ENCODE results near the gene CLSTN3. TPM values are rescaled to one million over a fixed set of nuclear protein-coding genes. Genes with fewer than 3 reads are reported as not detected.

CLSTN3 gene
- total RNA-seq, 1 donor from 2014 or later = 132 TPM

DNA sequence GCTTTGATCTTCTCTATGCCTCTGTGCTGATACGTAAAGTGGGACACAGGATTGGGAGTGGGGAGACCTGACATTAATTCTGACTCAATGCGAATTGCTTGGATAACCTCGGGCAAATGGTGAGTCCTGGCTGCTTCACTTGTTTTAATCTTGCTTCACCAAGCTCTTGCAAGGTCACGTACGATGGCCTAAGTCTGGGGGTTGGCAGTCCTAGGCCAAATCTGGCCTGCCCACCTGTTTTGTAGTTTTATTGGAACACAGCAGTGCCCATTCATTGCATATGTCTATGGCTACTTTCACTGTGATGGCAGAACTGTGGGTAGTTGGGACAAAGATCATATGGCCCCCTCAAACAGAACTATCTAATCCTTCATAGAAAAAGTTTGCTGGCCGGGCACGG lies 13.4 kb downstream of the CLSTN3 start:
- H3K27ac ChIP-seq = no peak overlapping the region
- TF ChIP-seq, protein P1, sequence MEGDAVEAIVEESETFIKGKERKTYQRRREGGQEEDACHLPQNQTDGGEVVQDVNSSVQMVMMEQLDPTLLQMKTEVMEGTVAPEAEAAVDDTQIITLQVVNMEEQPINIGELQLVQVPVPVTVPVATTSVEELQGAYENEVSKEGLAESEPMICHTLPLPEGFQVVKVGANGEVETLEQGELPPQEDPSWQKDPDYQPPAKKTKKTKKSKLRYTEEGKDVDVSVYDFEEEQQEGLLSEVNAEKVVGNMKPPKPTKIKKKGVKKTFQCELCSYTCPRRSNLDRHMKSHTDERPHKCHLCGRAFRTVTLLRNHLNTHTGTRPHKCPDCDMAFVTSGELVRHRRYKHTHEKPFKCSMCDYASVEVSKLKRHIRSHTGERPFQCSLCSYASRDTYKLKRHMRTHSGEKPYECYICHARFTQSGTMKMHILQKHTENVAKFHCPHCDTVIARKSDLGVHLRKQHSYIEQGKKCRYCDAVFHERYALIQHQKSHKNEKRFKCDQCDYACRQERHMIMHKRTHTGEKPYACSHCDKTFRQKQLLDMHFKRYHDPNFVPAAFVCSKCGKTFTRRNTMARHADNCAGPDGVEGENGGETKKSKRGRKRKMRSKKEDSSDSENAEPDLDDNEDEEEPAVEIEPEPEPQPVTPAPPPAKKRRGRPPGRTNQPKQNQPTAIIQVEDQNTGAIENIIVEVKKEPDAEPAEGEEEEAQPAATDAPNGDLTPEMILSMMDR (IDR thresholded peaks at IDR 0.05) = no peak
- H3K36me3 ChIP-seq = peaks cover 2 to 25% of the 10 kb centered on the region in 2 donors
- no peaks in the 10 kb centered on the region for H3K4me1 ChIP-seq
- no peak for DNase-seq (ENCODE audit: low spot score in 2 of 2)
- H3K27me3 ChIP-seq = no peaks in the 10 kb centered on the region
- no peaks in the 10 kb centered on the region for H3K9me3 ChIP-seq
- intact Hi-C loops (cut with DNase I) = loop anchor here (10.0 kb wide), 1 partner anchor 491 kb away; no protein-coding TSS in a partner anchor
- H3K4me3 ChIP-seq = no peak overlapping the region

DNA sequence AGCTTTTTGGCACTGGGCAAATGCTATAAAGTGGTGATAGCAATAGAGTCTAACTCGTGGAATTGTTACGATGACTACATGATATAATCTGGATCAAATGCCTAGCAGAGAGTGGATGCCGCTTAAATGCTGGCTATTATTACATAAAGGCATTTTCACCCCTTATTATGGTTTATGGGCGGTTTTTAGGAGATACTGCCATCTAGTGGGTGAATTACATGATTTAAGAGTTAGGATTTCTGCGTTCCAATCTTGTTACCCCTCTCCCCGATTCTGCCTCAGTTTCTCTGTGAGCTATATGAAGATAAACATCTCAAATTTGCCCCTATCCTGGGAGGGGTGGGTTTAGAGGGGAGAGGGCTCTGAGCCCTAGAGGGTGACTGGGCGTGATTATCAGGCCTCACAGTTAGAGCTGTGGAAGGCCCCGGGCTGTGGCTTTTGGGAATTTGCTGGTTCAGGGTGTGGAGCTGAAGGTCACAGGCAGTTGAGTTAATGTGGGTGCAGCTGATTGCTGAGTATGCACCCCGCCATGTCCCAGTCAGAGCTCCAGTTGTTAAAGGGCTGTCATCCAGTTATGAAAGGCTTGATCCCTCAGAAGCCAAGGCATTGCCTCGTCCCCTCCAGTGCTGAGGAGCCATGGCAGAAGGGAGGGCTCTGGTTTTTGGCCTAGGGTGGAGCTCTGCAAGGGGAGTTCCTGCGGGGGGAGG lies 14.4 kb downstream of the CLSTN3 start:
- H3K36me3 ChIP-seq = peaks cover 10 to 35% of the 10 kb centered on the region in 2 donors
- no peaks in the 10 kb centered on the region for H3K27me3 ChIP-seq
- H3K4me1 ChIP-seq = no peaks in the 10 kb centered on the region
- no peak overlapping the region for H3K27ac ChIP-seq
- no peaks in the 10 kb centered on the region for H3K9me3 ChIP-seq
- TF ChIP-seq, protein P1 (IDR thresholded peaks at IDR 0.05) = peak; percentile 6 to 59 (median 37)
- H3K4me3 ChIP-seq = no peak overlapping the region
- peak in 1 of 2 donors; percentile 63 for DNase-seq (ENCODE audit: low spot score in 2 of 2)
- intact Hi-C loops (cut with DNase I) = loop anchor here (10.0 kb wide), 1 partner anchor 490 kb away; no protein-coding TSS in a partner anchor

DNA sequence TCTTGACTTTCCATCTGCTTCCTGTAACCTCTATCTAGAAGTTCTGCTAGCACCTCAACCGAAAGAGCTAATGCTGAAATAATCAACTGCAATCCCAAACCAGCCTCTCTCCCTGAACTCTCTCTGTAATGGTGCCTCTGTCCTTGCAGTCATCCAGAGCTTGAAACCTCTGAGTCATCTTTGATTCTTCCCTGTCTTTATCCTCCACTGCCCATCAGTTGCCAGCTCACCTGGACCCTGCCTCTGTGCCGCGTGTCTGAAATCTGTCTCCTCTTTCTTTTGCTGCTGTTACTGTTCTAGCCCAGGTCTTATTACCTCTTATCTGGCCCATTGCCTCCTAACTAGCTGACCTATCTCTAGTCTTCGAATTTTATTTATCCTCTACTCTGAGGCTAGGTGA lies 15.5 kb downstream of the CLSTN3 start:
- intact Hi-C loops (cut with DNase I) = loop anchor here (10.0 kb wide), 1 partner anchor 489 kb away; no protein-coding TSS in a partner anchor
- TF ChIP-seq, protein P1 (IDR thresholded peaks at IDR 0.05) = no peak

DNA sequence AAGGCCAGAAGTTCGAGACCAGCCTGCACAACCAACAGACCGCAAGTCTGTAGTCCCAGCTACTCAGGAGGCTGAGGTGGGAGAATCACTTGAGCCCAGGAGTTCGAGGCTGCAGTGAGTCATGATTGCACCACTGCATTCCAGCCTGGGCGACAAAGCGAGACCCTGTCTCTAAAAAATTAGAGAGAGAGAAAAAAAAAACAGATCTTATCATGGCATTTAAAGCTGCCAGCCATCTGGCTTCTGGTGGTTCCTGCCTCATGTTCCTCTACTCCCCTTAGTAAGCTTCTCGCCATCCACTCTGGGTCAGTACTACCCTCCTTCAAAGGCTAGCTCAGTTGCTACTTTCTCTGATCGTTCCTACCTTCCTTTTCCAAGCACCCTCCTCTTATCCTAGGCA lies 16.1 kb downstream of the CLSTN3 start:
- Histone ChIP-seq H3K4me3 (no peak overlapping the region), H3K4me1 (no peaks in the 10 kb centered on the region), H3K9me3 (no peaks in the 10 kb centered on the region), H3K27me3 (no peaks in the 10 kb centered on the region), H3K27ac (no peak overlapping the region), H3K36me3 (peaks cover 22 to 49% of the 10 kb centered on the region in 2 donors)
- intact Hi-C loops (cut with DNase I) = loop anchor here (10.0 kb wide), 1 partner anchor 489 kb away; no protein-coding TSS in a partner anchor
- DNase-seq (ENCODE audit: low spot score in 2 of 2) = no peak
- TF ChIP-seq, protein P1 (IDR thresholded peaks at IDR 0.05) = no peak

More for the DNA sequence above, 15.5 kb downstream of the CLSTN3 start:
- H3K9me3 ChIP-seq = no peaks in the 10 kb centered on the region
- no peak overlapping the region for H3K27ac ChIP-seq
- H3K4me3 ChIP-seq = no peak overlapping the region
- peaks cover 16 to 45% of the 10 kb centered on the region in 2 donors for H3K36me3 ChIP-seq
- no peaks in the 10 kb centered on the region for H3K4me1 ChIP-seq
- DNase-seq (ENCODE audit: low spot score in 2 of 2) = peak in 1 of 2 donors; percentile 9
- no peaks in the 10 kb centered on the region for H3K27me3 ChIP-seq

DNA sequence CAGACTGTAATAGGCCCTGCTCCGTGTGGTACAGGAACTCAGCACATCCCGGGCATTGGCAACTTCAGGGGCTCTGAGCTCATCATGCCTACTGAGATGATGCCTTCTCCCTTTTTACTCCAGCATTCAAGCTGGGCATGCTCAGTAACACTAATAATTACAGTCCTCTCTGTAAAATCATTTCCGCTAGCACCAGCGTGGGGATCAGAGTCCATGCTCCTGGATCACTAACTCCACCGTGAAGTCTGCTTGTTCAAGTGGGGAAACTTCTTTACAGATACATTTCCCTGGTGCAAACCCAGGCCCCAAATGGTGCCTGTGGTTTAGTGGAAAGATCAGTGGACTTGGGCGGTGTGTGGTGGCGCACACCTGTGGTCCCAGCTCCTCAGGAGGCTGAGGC lies 16.7 kb downstream of the CLSTN3 start:
- TF ChIP-seq, protein P1 (IDR thresholded peaks at IDR 0.05) = no peak
- H3K36me3 ChIP-seq = peaks cover 27 to 56% of the 10 kb centered on the region in 2 donors
- H3K27ac ChIP-seq = no peak overlapping the region
- no peaks in the 10 kb centered on the region for H3K27me3 ChIP-seq
- intact Hi-C loops (cut with DNase I) = loop anchor here (10.0 kb wide), 1 partner anchor 488 kb away; no protein-coding TSS in a partner anchor
- no peaks in the 10 kb centered on the region for H3K9me3 ChIP-seq
- no peaks in the 10 kb centered on the region for H3K4me1 ChIP-seq
- H3K4me3 ChIP-seq = no peak overlapping the region
- no peak for DNase-seq (ENCODE audit: low spot score in 2 of 2)

Measured in ascending aorta (tissue), 2 donors.